ENCODE data around the gene ATP9B. TPM values are rescaled to one million over a fixed set of nuclear protein-coding genes. Genes with fewer than 3 reads are reported as not detected.

The ATP9B gene
- total RNA-seq, 1 experiment from 2014 or later: 20.9 TPM

DNA sequence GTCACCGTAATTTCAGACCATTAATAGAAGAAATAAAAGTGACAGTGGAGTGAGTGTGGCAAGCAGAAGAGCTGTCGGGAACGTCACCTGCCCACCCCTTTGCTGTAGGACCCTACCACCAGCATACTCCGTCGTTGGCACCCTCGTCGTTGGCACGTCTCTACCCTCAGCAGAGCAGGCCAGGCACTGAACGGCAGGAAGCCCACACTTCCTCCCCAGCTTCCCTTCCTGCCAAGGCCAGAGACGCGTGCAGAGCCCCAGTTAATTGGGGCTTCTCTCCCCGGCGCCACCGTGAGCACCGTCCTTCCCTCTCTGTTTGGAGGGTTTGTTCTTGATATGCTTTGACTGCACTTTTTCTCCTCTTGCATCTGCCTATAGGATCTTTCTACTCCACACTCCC, 299.5 kb downstream of the ATP9B start:
- Histone ChIP-seq H3K4ac (ENCODE audit: low read depth, low read length) (no peak overlapping the region), H3K23ac (ENCODE audit: insufficient read length, low read depth, low read length) (no peak overlapping the region), H3K23me2 (ENCODE audit: insufficient read length, low read depth, low read length, poor library complexity, severe bottlenecking) (no peaks in the 10 kb centered on the region), H2BK20ac (ENCODE audit: low read depth, low read length, poor library complexity, severe bottlenecking) (no peak overlapping the region), H3K14ac (ENCODE audit: insufficient read depth, low read length) (no peak overlapping the region), H2AFZ (ENCODE audit: low read length) (no peak overlapping the region), H3K27me3 (ENCODE audit: insufficient read depth, low read length) (no peaks in the 10 kb centered on the region), H3K18ac (ENCODE audit: insufficient read length, low read depth, low read length) (no peak overlapping the region), H2AK5ac (ENCODE audit: insufficient read length, low read length) (no peak overlapping the region), H4K5ac (ENCODE audit: insufficient read length, low read depth, low read length) (no peak overlapping the region), H3T11ph (ENCODE audit: low read length) (no peak overlapping the region), H2BK120ac (ENCODE audit: low read depth, low read length, poor library complexity, severe bottlenecking) (no peak overlapping the region), H3K4me1 (ENCODE audit: insufficient read depth, low read length) (no peaks in the 10 kb centered on the region), H4K20me1 (ENCODE audit: control insufficient read depth, insufficient read depth, insufficient read length) (no peaks in the 10 kb centered on the region), H3K9me3 (ENCODE audit: control insufficient read depth, low read depth, low read length) (no peaks in the 10 kb centered on the region), H4K91ac (ENCODE audit: insufficient read length, low read depth, low read length) (no peak overlapping the region), H2BK5ac (ENCODE audit: insufficient read length, low read length) (no peak overlapping the region), H3K79me1 (ENCODE audit: insufficient read depth, low read depth, low read length, poor library complexity, severe bottlenecking) (no peaks in the 10 kb centered on the region), H3K56ac (ENCODE audit: insufficient read length, low read depth, low read length) (no peak overlapping the region), H3K4me2 (ENCODE audit: insufficient read depth, insufficient read length, low read length) (no peak overlapping the region), H4K8ac (replicated peaks; ENCODE audit: insufficient read length, low read depth, low read length) (no peak overlapping the region), H3K9ac (ENCODE audit: extremely low read depth, insufficient read length, low read length) (no peak overlapping the region), H3K79me2 (ENCODE audit: insufficient read depth, low read length) (no peaks in the 10 kb centered on the region), H2BK15ac (ENCODE audit: low read depth, low read length) (no peak overlapping the region), H3K27ac (ENCODE audit: insufficient read length, low read depth, low read length) (no peak overlapping the region), H2BK12ac (ENCODE audit: insufficient read length, low read depth, low read length) (no peak overlapping the region)
- WGBS (ENCODE audit: extremely low coverage, insufficient read length, low lambda C conversion rate): no CpG with 5 or more reads among the region's 15 CpGs
- DNase-seq: no peak
- TF ChIP-seq, protein P1, sequence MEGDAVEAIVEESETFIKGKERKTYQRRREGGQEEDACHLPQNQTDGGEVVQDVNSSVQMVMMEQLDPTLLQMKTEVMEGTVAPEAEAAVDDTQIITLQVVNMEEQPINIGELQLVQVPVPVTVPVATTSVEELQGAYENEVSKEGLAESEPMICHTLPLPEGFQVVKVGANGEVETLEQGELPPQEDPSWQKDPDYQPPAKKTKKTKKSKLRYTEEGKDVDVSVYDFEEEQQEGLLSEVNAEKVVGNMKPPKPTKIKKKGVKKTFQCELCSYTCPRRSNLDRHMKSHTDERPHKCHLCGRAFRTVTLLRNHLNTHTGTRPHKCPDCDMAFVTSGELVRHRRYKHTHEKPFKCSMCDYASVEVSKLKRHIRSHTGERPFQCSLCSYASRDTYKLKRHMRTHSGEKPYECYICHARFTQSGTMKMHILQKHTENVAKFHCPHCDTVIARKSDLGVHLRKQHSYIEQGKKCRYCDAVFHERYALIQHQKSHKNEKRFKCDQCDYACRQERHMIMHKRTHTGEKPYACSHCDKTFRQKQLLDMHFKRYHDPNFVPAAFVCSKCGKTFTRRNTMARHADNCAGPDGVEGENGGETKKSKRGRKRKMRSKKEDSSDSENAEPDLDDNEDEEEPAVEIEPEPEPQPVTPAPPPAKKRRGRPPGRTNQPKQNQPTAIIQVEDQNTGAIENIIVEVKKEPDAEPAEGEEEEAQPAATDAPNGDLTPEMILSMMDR (conservative IDR thresholded peaks at IDR 0.05): no peak
- no peak overlapping the region for H3K4me3 Mint-ChIP-seq
- H3K36me3 Mint-ChIP-seq (ENCODE audit: insufficient read depth in 1 of 3, low read depth in 3 of 3): peaks cover 4 to 11% (median 10%) of the 10 kb centered on the region in 3 experiments
- no peak overlapping the region for H3K27ac Mint-ChIP-seq
- no peaks in the 10 kb centered on the region for H3K27me3 Mint-ChIP-seq (ENCODE audit: low read depth)
- H3K9me3 Mint-ChIP-seq: peaks cover 0 to under 1% of the 10 kb centered on the region in 2 experiments; a peak in 1 of 5 replicates
- H3K4me1 Mint-ChIP-seq: no peaks in the 10 kb centered on the region
